ENCODE measurements around the gene EXOC3L4. TPM values are rescaled to one million over a fixed set of nuclear protein-coding genes. Genes with fewer than 3 reads are reported as not detected.

Gene EXOC3L4
- total RNA-seq, 1 experiment from 2014 or later, result not detected

DNA sequence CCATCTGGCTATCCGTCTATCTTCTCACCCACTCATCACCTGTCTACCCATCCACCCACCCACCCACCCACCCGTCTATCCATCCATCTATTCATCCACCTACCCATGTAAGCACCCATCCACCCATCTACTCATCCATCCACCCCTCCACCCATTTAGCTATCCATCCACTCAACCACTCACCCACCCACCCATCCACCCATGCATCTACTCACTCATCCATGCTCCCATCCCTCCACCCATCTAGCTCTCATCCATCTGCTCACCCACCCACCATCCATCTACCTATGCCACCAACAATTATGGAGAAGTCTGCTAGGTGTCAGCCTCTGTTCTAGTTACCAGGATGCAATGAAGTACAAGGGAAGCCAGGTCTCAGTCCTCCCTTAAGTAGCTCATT lies 39.9 kb downstream of the EXOC3L4 start:
- BruUV-seq (replicated peaks), result no TSS peak
- no peak overlapping the region for H3K27ac ChIP-seq (ENCODE audit: low read depth, low read length)
- H3K9me2 ChIP-seq (ENCODE audit: insufficient read depth), result no peaks in the 10 kb centered on the region
- H3K9ac ChIP-seq (ENCODE audit: low read length), result no peak overlapping the region
- no peaks in the 10 kb centered on the region for H3K79me2 ChIP-seq (ENCODE audit: insufficient read depth, low read length)
- CTCF ChIA-PET, result interaction anchor here (3.3 kb wide), 1 partner anchor 29 kb away, joined by 14 read pairs; no protein-coding TSS in a partner anchor
- H3K36me3 ChIP-seq (ENCODE audit: control insufficient read depth in 1 of 2, insufficient read depth in 2 of 2, low read length in 2 of 2), result peaks cover 8 to 16% of the 10 kb centered on the region in 2 experiments; a peak in 1 of 4 replicates
- H2AFZ ChIP-seq (ENCODE audit: low read depth, low read length, poor library complexity, severe bottlenecking), result no peak overlapping the region
- no peak overlapping the region for H3K4me3 ChIP-seq (replicated peaks in 1 of 2; ENCODE audit: low read depth in 1 of 2, low read length in 2 of 2)
- peaks cover 21 to 28% of the 10 kb centered on the region in 2 experiments for H3K4me1 ChIP-seq (ENCODE audit: control insufficient read depth in 1 of 2, insufficient read depth in 2 of 2, low read length in 2 of 2)
- no peak for ATAC-seq
- DNase-seq (ENCODE audit: low read depth, low spot score), result no peak
- H3K4me2 ChIP-seq (ENCODE audit: low read length), result no peak overlapping the region
- no peaks in the 10 kb centered on the region for H4K20me1 ChIP-seq (ENCODE audit: insufficient read depth)
- TF ChIP-seq RAD21 (IDR thresholded peaks at IDR 0.05; ENCODE audit: low read depth) (no peak), CBX3 (IDR thresholded peaks at IDR 0.05; ENCODE audit: low read depth) (no peak), ZFX (IDR thresholded peaks at IDR 0.05) (no peak)
- TF ChIP-seq, protein P1, sequence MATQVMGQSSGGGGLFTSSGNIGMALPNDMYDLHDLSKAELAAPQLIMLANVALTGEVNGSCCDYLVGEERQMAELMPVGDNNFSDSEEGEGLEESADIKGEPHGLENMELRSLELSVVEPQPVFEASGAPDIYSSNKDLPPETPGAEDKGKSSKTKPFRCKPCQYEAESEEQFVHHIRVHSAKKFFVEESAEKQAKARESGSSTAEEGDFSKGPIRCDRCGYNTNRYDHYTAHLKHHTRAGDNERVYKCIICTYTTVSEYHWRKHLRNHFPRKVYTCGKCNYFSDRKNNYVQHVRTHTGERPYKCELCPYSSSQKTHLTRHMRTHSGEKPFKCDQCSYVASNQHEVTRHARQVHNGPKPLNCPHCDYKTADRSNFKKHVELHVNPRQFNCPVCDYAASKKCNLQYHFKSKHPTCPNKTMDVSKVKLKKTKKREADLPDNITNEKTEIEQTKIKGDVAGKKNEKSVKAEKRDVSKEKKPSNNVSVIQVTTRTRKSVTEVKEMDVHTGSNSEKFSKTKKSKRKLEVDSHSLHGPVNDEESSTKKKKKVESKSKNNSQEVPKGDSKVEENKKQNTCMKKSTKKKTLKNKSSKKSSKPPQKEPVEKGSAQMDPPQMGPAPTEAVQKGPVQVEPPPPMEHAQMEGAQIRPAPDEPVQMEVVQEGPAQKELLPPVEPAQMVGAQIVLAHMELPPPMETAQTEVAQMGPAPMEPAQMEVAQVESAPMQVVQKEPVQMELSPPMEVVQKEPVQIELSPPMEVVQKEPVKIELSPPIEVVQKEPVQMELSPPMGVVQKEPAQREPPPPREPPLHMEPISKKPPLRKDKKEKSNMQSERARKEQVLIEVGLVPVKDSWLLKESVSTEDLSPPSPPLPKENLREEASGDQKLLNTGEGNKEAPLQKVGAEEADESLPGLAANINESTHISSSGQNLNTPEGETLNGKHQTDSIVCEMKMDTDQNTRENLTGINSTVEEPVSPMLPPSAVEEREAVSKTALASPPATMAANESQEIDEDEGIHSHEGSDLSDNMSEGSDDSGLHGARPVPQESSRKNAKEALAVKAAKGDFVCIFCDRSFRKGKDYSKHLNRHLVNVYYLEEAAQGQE (IDR thresholded peaks at IDR 0.05; ENCODE audit: low read depth), result no peak
- RAD21 ChIA-PET (ENCODE audit: low non-redundant PET in 1 of 2, low total read pairs in 2 of 2, uncharacterized antibody in 2 of 2, unreplicated experiment in 2 of 2), result interaction anchor here in 1 of 2 experiments (0.6 kb wide), 1 partner anchor 35 kb away, joined by 3 read pairs; no protein-coding TSS in a partner anchor
- intact Hi-C loops (cut with micrococcal nuclease), result no loop called here
- no peaks in the 10 kb centered on the region for H3K27me3 ChIP-seq (ENCODE audit: insufficient read depth, low read length)
- POLR2A ChIA-PET, result no interaction called here
- no peaks in the 10 kb centered on the region for H3K9me3 ChIP-seq (ENCODE audit: control insufficient read depth in 1 of 2, insufficient read depth in 1 of 2, low read depth in 1 of 2, low read length in 2 of 2)

DNA sequence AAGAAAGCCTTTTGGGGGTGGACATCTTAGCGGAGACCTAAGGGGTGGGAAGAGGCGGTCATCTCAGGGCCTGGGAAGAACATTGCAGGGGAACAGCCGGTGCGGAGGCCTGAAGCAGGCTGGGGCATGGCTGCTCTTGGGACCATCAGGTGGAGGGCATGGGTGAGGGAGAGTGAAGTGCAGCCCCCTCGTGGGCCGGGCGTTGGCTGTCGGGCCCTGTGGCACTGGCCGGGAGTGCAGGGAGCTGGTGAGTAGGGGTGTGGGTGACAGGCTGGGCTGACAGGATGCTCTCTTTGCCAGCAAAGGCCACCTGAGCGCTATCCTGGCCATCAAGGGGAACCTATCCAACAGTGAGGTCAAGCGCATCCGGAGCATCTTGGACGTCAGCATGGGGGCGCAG lies 40.4 kb downstream of the EXOC3L4 start:
- no peak overlapping the region for H3K4me3 ChIP-seq (replicated peaks in 1 of 2; ENCODE audit: low read depth in 1 of 2, low read length in 2 of 2)
- DNase-seq (ENCODE audit: low read depth, low spot score) (no peak), ATAC-seq (no peak)
- peaks cover 18 to 22% of the 10 kb centered on the region in 2 experiments for H3K4me1 ChIP-seq (ENCODE audit: control insufficient read depth in 1 of 2, insufficient read depth in 2 of 2, low read length in 2 of 2)
- ChIA-PET RAD21 (ENCODE audit: low non-redundant PET in 1 of 2, low total read pairs in 2 of 2, uncharacterized antibody in 2 of 2, unreplicated experiment in 2 of 2) (no interaction called here), POLR2A (interaction anchor here (0.6 kb wide), 1 partner anchor 784 kb away, joined by 4 read pairs; no protein-coding TSS in a partner anchor), CTCF (interaction anchor here (3.3 kb wide), 1 partner anchor 30 kb away, joined by 14 read pairs; no protein-coding TSS in a partner anchor)
- BruUV-seq (replicated peaks), result no TSS peak
- no peak overlapping the region for H3K4me2 ChIP-seq (ENCODE audit: low read length)
- no peak overlapping the region for H3K27ac ChIP-seq (ENCODE audit: low read depth, low read length)
- H3K36me3 ChIP-seq (ENCODE audit: control insufficient read depth in 1 of 2, insufficient read depth in 2 of 2, low read length in 2 of 2), result peaks cover 8 to 16% of the 10 kb centered on the region in 2 experiments; a peak in 1 of 4 replicates
- H3K9ac ChIP-seq (ENCODE audit: low read length), result no peak overlapping the region
- intact Hi-C loops (cut with micrococcal nuclease), result no loop called here
- H4K20me1 ChIP-seq (ENCODE audit: insufficient read depth), result no peaks in the 10 kb centered on the region
- no peaks in the 10 kb centered on the region for H3K9me3 ChIP-seq (ENCODE audit: control insufficient read depth in 1 of 2, insufficient read depth in 1 of 2, low read depth in 1 of 2, low read length in 2 of 2)
- no peaks in the 10 kb centered on the region for H3K9me2 ChIP-seq (ENCODE audit: insufficient read depth)
- no peaks in the 10 kb centered on the region for H3K79me2 ChIP-seq (ENCODE audit: insufficient read depth, low read length)
- H3K27me3 ChIP-seq (ENCODE audit: insufficient read depth, low read length), result no peaks in the 10 kb centered on the region
- no peak overlapping the region for H2AFZ ChIP-seq (ENCODE audit: low read depth, low read length, poor library complexity, severe bottlenecking)
- TF ChIP-seq JUND (IDR thresholded peaks at IDR 0.05), result no peak
- TF ChIP-seq SRF (IDR thresholded peaks at IDR 0.05; ENCODE audit: low read depth), result no peak
- no peak for TF ChIP-seq EZH2phosphoT487 (IDR thresholded peaks at IDR 0.05; ENCODE audit: borderline replicate concordance)
- TF ChIP-seq, protein P1 (IDR thresholded peaks at IDR 0.05; ENCODE audit: low read depth), result no peak
- TF ChIP-seq POLR2AphosphoS5 (IDR thresholded peaks at IDR 0.05; ENCODE audit: low read depth, low read length), result no peak
- no peak for TF ChIP-seq SIN3A (IDR thresholded peaks at IDR 0.05; ENCODE audit: low read depth)
- no peak for TF ChIP-seq CEBPB (IDR thresholded peaks at IDR 0.05; ENCODE audit: low read depth)
- TF ChIP-seq ZFX (IDR thresholded peaks at IDR 0.05), result no peak
- TF ChIP-seq ELF1 (IDR thresholded peaks at IDR 0.05; ENCODE audit: borderline replicate concordance, low read depth), result no peak

Data from HCT116 (cell line).